GM19099 (cell line): Measurements from ENCODE around the gene EMX1.

Source experiments
- POLR2A ChIP-seq: IDR thresholded peaks from 3 replicates; pipeline ENCODE4 v1.6.1; 2011; ENCODE audit warnings: low read depth; ENCODE audit not compliant: insufficient read length; ENCODE audit errors: extremely low read depth

EMX1 gene

DNA sequence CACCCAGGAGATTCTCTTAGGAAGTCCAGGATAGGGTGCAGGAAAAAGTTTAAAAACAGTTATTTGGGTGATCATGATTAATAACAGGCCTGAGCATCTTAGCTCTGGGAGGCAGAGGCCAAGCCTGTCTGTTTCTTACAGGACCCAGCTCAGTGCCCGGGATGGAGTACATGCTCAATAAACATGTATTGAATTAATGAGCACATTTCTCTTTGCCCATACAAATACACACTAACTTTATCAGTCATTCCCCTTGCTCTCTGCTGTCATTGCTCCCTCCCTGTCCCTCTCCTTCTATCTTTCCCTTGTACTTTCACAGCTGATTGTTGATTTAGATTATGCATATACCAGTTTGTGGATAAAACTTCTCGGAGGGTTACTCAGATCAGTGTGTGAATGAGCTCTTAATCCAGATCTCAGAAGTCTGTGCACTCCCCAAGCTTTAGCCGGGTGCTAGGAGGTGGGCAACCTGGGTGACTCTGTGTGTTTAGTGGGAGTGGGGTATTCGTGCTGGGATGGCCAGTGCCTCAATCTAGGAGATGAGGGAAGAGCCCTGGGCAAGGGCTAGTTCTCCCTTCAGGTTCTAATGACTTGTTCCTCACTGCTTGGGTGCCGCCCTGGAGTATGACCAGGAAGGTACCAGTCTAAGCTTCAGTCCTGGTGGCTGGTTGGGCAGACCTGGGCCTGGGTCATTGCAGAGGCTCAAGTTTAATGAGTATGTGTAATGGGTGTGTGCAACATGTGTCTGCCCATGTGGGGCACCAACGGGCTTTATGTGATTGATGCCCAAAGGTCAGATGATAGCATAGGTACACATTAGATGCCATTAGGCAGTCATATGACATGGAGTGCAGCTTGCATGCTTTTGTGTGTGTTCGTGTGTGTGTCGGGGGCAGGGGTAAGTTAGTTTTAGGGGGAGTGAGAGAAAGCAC, 10.6 kb downstream of the EMX1 start:
- no peak for TF ChIP-seq POLR2A

DNA sequence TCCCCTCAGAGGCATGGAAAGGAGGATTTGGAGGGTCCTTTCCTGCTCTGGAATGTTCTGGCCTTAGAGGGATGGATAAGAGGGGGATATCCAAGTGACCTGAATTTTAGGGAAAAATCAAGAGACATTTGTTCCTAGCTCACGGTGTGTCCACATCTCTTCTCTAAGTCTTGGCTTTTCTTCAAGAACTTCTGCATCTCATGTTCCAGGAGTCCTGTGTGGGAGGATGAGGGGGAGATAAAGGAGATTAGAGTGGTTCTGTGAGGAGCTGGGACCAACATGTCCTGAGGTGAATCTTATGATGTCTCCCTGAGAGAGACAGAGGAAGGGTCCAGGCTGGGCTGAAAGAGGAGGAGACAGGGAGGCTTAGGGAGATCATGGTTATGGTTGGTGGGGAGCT, 11.7 kb downstream of the EMX1 start:
- no peak for TF ChIP-seq POLR2A

DNA sequence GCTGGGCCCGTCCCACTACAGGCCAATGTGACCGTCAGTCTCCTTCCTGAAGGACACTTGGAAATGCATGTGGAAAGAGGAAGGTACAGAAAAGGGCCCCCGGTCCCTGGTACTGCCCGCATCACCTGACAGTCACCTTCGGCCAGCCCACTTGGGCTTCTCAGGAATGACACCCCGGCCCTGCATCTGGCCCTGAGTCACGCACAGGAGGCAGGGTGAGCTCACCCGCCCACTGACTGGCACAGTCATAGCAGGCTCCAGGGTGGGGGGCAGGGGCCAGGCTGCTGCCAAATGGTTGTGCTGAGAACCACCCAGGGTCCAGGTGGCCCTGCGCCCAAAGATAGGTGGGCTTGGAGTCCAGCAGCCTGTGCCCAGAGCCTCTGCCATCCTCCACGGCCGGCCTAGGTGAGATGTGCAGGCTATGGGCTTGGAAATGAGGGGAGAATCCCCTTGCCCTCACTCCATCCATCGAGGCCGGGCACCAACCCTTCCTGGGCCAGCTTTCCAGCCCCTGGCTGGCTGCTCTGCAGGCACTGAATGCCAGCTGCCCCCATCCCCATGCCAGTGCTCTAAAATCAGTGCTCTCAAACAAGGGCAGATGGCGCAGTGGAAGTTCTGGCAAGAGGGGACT, 14.1 kb downstream of the EMX1 start:
- TF ChIP-seq POLR2A, result no peak

DNA sequence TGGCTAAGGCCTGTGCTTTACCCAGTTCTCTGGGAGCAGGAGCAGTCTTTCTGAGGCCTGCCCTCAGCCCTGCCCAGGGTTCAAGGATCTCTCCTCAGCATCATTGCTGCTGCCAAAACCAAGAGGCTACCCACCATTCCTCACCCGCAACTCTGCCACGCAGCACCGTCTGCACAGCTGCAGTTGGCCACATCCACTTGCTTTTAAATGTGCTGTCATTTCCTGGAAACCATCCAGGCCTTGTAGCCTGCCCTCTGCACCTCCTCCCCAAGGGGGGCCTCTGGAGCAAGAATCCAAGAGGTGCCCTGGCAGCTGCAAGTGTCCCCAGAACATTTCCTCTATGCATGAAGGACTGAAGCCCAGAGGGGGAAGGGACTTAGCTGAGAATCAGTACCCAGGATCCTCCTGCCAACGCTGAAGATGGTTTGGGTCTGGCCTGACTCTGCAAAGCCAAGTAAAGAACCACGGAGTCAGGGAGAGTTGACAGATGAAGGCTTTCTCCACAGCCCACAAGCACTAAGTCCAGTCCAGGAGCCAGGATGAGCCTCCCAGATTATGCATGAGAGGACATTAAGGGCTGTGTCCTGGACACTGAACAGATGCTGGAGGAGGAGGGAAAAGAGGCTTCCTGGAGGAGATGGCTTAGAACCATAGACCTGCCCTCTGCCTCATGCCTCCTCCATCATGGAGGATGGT, 14.9 kb downstream of the EMX1 start:
- no peak for TF ChIP-seq POLR2A

DNA sequence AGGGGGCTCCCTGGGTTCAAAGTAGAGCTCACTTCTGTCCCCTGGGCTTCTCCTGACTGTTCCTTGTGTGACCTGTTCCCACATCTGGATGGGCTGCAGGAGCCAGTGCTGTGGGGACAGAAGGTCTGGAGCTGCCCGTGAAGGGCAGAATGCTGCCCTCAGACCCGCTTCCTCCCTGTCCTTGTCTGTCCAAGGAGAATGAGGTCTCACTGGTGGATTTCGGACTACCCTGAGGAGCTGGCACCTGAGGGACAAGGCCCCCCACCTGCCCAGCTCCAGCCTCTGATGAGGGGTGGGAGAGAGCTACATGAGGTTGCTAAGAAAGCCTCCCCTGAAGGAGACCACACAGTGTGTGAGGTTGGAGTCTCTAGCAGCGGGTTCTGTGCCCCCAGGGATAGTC, 15.5 kb downstream of the EMX1 start:
- no peak for TF ChIP-seq POLR2A

DNA sequence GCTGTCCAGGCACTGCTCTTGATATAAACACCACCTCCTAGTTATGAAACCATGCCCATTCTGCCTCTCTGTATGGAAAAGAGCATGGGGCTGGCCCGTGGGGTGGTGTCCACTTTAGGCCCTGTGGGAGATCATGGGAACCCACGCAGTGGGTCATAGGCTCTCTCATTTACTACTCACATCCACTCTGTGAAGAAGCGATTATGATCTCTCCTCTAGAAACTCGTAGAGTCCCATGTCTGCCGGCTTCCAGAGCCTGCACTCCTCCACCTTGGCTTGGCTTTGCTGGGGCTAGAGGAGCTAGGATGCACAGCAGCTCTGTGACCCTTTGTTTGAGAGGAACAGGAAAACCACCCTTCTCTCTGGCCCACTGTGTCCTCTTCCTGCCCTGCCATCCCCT, 15.9 kb downstream of the EMX1 start:
- no peak for TF ChIP-seq POLR2A

DNA sequence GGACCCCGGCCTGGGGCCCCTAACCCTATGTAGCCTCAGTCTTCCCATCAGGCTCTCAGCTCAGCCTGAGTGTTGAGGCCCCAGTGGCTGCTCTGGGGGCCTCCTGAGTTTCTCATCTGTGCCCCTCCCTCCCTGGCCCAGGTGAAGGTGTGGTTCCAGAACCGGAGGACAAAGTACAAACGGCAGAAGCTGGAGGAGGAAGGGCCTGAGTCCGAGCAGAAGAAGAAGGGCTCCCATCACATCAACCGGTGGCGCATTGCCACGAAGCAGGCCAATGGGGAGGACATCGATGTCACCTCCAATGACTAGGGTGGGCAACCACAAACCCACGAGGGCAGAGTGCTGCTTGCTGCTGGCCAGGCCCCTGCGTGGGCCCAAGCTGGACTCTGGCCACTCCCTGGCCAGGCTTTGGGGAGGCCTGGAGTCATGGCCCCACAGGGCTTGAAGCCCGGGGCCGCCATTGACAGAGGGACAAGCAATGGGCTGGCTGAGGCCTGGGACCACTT, 16.4 kb downstream of the EMX1 start:
- no peak for TF ChIP-seq POLR2A

DNA sequence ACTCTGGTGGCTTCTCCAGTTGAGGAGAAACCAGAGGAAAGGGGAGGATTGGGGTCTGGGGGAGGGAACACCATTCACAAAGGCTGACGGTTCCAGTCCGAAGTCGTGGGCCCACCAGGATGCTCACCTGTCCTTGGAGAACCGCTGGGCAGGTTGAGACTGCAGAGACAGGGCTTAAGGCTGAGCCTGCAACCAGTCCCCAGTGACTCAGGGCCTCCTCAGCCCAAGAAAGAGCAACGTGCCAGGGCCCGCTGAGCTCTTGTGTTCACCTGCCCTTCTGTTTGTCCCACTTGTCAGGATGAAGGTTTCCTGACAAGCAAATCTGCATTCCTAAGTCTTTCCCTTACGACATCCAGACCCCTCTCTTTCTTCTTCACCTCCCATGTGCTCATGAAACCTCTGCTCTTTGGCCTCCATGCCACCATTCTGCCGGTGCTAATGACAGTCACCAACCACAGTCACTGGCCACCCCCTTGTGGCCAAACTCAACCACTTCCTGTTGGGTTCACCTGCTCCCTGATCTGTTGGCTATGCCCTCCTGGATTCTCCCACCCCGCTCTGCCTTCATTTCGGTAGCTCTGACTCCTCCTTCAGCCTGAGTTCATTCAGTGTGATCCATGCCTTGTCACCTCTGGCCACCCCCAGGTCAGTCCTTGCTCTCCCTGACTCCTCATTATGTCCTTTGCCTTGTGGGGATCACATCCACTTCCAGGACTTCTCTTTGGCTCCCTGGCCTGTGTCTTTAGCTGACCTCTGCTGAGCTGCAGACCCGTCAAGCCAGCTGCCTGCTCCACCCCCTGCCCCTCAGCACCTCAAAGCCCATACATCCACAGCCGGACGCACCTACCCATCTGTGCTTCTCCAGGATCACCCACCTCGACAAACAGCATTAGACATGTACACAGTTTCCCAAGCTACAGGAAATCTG, 17.6 kb downstream of the EMX1 start:
- no peak for TF ChIP-seq POLR2A

DNA sequence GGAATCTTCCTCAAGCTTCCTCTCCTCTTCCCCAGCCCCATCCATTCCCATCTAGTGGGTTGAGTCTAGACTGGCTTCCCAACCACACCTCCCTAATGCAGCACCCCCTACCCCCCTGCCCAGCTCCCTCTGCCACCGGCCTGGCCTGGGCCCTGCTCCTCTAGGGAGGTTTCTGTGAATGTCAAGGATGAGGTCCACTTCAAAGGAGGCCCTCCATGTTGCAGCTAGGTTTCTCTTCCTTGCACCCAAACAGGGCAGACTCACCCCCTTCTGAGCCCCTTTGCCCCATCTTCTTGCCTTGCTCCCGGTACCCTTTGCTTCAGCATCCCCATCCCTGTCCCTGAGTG, 18.3 kb downstream of the EMX1 start:
- no peak for TF ChIP-seq POLR2A

DNA sequence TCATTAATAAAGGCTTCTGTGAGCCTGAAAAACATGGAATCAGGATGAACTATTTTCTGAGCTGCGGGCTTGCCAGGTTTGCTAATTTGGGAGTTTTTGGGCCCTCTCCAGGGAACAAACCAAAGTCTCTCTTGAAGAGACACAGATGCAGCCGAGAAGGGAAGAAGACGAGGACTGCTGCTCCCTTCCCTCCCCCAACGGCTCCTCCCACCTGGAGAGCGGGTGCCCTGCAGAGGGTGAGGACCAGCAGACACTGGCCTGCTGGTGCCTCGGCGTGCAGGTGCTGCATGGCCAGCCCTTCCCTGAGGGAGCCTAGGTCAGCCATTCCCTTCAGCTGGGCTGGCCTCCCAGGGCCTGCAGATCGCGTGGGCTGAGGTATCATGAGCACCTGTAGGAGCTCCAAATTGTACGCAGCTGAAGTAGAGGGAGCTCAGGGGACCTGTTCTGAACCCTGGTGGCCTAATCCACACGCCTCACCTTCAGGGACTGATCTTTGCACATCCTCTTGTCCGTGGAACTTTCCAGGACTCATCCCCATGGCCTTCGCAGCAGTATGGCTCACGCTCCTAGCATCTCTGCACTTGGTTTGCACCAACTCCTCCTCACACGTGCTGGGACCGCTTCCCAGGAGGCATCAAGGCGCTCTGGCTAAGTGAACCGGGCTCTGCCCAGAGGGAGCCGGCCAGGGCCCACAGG, 19.5 kb downstream of the EMX1 start:
- no peak for TF ChIP-seq POLR2A

DNA sequence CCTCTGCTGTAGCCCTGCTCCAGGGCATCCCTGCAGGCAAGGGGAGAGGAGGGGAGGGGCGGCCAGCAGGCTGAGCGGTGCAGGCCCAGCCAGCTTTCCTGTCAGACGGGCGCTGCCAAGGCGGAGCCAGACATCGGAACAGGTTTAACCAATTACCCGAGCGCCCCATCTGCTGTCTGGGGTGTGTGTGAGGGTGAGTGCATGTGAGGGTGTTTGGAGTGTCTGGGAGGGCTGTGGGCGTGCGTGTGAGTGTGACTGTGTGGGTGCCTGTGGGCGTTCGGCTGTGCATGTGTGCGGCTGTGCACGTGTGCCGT, 20.0 kb downstream of the EMX1 start:
- no peak for TF ChIP-seq POLR2A

DNA sequence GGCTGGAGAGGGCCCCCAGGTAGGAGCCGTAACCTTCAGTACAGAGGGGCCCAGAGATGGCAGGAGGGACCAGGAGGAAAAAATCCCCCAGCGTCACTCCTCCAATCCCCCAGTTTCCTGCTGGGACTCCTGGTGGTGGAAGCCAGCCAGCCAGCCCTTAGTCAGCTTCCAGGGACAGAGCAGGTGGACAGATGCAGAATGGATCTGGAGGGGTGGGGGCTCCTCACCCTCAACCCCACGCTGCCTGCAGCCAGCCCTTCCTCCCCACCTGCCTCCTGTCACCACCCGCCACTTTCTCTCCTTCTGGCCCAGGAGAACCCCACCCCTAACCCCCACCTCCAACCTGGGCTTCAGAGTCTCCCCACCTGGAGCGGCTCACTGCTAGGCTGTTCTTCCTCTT, 21.1 kb downstream of the EMX1 start:
- no peak for TF ChIP-seq POLR2A

DNA sequence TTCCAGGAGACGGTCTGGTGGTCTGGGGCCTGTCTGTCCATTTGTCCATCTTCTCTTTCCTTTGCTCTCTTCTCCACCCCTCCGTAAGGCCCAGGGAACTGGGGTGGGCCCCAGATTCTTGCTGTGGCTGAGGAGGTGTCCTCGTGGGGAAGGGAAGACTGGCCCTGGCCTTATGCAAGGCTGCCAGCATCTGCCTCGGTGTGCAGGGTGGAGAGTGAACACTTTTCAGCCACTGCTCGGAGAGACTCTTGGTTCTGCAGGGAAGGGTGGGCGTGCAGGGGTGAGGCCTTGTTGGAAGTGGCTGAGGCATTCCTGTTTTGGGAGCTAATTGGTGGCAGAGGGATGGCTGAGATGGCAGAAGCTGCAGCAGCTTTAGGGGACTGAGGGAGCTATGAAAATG, 23.0 kb downstream of the EMX1 start:
- no peak for TF ChIP-seq POLR2A

DNA sequence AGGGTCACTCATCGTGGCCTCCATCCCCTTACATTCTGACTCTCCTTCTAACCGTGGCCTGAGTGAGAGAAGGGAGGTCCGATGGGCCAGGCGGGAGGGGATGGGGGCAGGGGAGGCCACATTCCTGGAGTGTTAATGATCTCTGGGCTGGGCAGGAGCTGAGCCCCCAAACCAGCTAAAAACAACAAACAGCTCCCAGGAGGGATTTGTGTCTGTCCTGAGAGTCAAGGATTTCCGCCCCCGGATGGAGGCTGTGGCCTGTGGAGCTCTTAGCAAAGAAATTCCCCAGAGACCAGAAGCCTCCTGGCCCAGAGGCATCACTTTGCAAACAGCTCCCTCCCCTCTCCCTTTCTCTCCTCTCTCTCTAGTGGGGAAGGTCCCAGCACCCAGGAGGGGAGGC, 23.5 kb downstream of the EMX1 start:
- no peak for TF ChIP-seq POLR2A
